HG02571 (cell line): ENCODE measurements around the gene PARD3B.

ENCODE experiments used
- ATAC-seq: cut with Tn5 transposase; IDR thresholded peaks from one replicate; pipeline ENCODE4 v1.9.1; 2021; ENCODE audit warnings: mild to moderate bottlenecking, moderate library complexity; ENCODE audit not compliant: unreplicated experiment

Gene PARD3B

GRCh38 chr2:205284334-205284733 lies 739.1 kb downstream of the PARD3B start:
- no peak for ATAC-seq

- no peak for ATAC-seq
These were observed 742.0 kb downstream of the PARD3B start for GRCh38 chr2:205287316-205287715.

- no peak for ATAC-seq
These were observed 743.4 kb downstream of the PARD3B start for GRCh38 chr2:205288686-205289085.

- no peak for ATAC-seq
These were observed 745.0 kb downstream of the PARD3B start for GRCh38 chr2:205290299-205290698.

- ATAC-seq, result no peak
These were observed 747.5 kb downstream of the PARD3B start for GRCh38 chr2:205292665-205293295.

- ATAC-seq, result no peak
These were observed 748.3 kb downstream of the PARD3B start for GRCh38 chr2:205293559-205293958.

GRCh38 chr2:205296959-205297358 lies 751.7 kb downstream of the PARD3B start:
- no peak for ATAC-seq

GRCh38 chr2:205297368-205297767 lies 752.1 kb downstream of the PARD3B start:
- no peak for ATAC-seq

- ATAC-seq, result no peak
These were observed 752.6 kb downstream of the PARD3B start for GRCh38 chr2:205297846-205298245.

GRCh38 chr2:205311201-205311600 lies 765.9 kb downstream of the PARD3B start:
- ATAC-seq, result no peak

GRCh38 chr2:205321231-205321630 lies 776.0 kb downstream of the PARD3B start:
- ATAC-seq, result no peak

- ATAC-seq, result no peak
These were observed 778.7 kb downstream of the PARD3B start for GRCh38 chr2:205323929-205324328.

GRCh38 chr2:205324355-205324754 lies 779.1 kb downstream of the PARD3B start:
- no peak for ATAC-seq

- ATAC-seq, result no peak
These were observed 788.1 kb downstream of the PARD3B start for GRCh38 chr2:205333351-205333750.

GRCh38 chr2:205337274-205337673 lies 792.0 kb downstream of the PARD3B start:
- ATAC-seq, result no peak

- ATAC-seq, result no peak
These were observed 792.9 kb downstream of the PARD3B start for GRCh38 chr2:205338156-205338555.

- no peak for ATAC-seq
These were observed 797.8 kb downstream of the PARD3B start for GRCh38 chr2:205343103-205343502.

- ATAC-seq, result no peak
These were observed 801.4 kb downstream of the PARD3B start for GRCh38 chr2:205346649-205347048.

GRCh38 chr2:205347899-205348298 lies 802.6 kb downstream of the PARD3B start:
- ATAC-seq, result no peak

- no peak for ATAC-seq
These were observed 806.8 kb downstream of the PARD3B start for GRCh38 chr2:205352094-205352493.

- ATAC-seq, result no peak
These were observed 807.3 kb downstream of the PARD3B start for GRCh38 chr2:205352593-205352992.

GRCh38 chr2:205357732-205358131 lies 812.5 kb downstream of the PARD3B start:
- no peak for ATAC-seq

- ATAC-seq, result no peak
These were observed 813.1 kb downstream of the PARD3B start for GRCh38 chr2:205358351-205358815.
